Activated B cell treated with CpG ODN at 0.5 μM for 24 hours (primary cell): Measurements from ENCODE around the gene ADAMTS12. TPM values are rescaled to one million over a fixed set of nuclear protein-coding genes. Genes with fewer than 3 reads are reported as not detected.

Source experiments
- ATAC-seq: fragments of 200-7000 bp; cut with Tn5 transposase; one replicate; pipeline ENCODE4 v1.10.0; 2021; ENCODE audit warnings: low read depth, mild to moderate bottlenecking, moderate library complexity
- CTCF ChIA-PET: fragments of 350-600 bp; sonication (Branson Sonifier 250); formaldehyde crosslinking; loops from one replicate; lab custom pipeline; 2021; ENCODE audit warnings: antibody characterized with exemption; lab: Charles Lee
- POLR2A ChIA-PET: fragments of 350-600 bp; sonication (Branson Sonifier 250); formaldehyde crosslinking; loops from one replicate; lab custom pipeline; 2021; ENCODE audit warnings: antibody characterized with exemption; lab: Charles Lee
- DNase-seq: peaks from one replicate; pipeline ENCODE4 v3.0.0; 2022
- H3K27ac Mint-ChIP-seq: one replicate; pipeline ENCODE4 v1.8.0; 2020; ENCODE audit warnings: mixed read lengths
- H3K27me3 Mint-ChIP-seq: one replicate; pipeline ENCODE4 v1.8.0; 2021; ENCODE audit warnings: mixed read lengths
- H3K36me3 Mint-ChIP-seq: one replicate; pipeline ENCODE4 v1.8.0; 2021; ENCODE audit warnings: low read depth, mixed read lengths
- H3K4me1 Mint-ChIP-seq: one replicate; pipeline ENCODE4 v1.8.0; 2021; ENCODE audit warnings: mixed read lengths
- H3K4me3 Mint-ChIP-seq: one replicate; pipeline ENCODE4 v1.8.0; 2020; ENCODE audit warnings: mild to moderate bottlenecking, mixed read lengths
- H3K9me3 Mint-ChIP-seq: one replicate; pipeline ENCODE4 v1.8.0; 2020; ENCODE audit warnings: mixed read lengths
- intact Hi-C: fragments of 100-400 bp; cut with micrococcal nuclease; formaldehyde crosslinking; loops from one replicate; pipeline ENCODE4 v1.15.1; 2024
- total RNA-seq: library from RNA; stranded (reverse); gene quantifications from 2 replicates; pipeline ENCODE4 v1.2.3, GENCODE V29; 2022
- TF ChIP-seq, protein P1 (sequence below): fragments of 200-600 bp; IDR thresholded peaks from one replicate; pipeline ENCODE4 v1.8.0; 2022; ENCODE audit warnings: antibody characterized with exemption, mild to moderate bottlenecking

The ADAMTS12 gene
- total RNA-seq, 1 donor from 2014 or later = not detected

DNA sequence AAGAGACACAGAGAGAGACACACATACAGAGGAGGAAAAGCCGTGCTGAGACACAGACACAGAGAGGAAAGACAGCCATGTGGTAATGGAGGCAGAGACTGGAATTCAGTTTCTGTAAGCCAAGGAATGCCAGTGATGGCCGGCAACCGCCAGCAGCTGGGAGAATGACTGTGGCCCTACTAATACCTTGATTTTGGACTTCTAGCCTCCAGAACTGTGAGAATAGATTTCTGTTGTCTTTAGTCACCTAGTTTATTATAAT is 360.8 kb downstream of the ADAMTS12 start:
- ChIA-PET POLR2A (no interaction called here), CTCF (no interaction called here)
- Mint-ChIP-seq H3K4me1 (no peaks in the 10 kb centered on the region), H3K9me3 (no peaks in the 10 kb centered on the region), H3K27ac (no peak overlapping the region), H3K27me3 (peaks cover 5% of the 10 kb centered on the region), H3K36me3 (no peaks in the 10 kb centered on the region), H3K4me3 (no peak overlapping the region)
- DNase-seq (no peak), ATAC-seq (no peak)
- TF ChIP-seq, protein P1, sequence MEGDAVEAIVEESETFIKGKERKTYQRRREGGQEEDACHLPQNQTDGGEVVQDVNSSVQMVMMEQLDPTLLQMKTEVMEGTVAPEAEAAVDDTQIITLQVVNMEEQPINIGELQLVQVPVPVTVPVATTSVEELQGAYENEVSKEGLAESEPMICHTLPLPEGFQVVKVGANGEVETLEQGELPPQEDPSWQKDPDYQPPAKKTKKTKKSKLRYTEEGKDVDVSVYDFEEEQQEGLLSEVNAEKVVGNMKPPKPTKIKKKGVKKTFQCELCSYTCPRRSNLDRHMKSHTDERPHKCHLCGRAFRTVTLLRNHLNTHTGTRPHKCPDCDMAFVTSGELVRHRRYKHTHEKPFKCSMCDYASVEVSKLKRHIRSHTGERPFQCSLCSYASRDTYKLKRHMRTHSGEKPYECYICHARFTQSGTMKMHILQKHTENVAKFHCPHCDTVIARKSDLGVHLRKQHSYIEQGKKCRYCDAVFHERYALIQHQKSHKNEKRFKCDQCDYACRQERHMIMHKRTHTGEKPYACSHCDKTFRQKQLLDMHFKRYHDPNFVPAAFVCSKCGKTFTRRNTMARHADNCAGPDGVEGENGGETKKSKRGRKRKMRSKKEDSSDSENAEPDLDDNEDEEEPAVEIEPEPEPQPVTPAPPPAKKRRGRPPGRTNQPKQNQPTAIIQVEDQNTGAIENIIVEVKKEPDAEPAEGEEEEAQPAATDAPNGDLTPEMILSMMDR = no peak
- intact Hi-C loops = no loop called here

DNA sequence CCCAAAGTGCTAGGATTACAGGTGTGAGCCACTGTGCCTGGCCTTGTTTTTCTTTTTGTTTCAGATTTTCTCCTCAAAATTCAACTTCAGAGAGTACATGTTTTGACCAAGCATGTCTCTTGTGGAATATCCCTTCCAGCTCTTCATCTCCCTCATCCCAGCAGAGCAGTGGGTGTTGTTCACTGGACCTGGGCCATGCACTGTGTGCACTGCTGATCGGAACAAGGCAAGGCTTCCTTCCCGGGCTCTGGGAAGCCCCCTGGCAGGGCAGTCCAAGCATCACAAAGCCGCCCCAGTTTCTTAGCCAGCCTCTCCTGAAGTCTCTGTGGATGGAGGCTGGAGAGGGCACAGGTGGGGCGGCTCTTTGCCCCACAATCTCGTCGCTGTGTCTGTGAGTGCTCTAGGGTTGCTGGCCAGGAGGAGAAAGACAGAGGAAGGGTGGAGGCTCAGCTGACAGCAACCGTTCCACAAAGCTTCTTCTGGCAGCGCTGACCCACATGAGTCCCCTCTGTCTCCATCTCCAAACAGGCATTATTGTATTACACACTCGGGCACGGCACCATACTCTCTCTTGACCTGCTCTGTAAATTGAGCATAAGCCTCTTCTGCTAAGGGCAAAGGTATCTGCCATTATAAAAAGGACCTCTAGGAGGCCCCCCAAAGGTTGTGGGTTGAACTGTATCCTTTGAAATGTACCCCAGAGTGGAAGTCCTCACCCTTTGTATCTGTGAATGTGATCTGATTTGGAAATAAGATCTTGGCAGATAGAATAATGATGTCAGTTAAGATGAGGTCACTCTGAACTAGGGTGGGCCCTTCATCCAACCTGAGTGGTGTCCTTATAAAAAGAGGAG is 361.4 kb downstream of the ADAMTS12 start:
- intact Hi-C loops = no loop called here
- DNase-seq (no peak), ATAC-seq (no peak)
- TF ChIP-seq, protein P1 = no peak
- no peaks in the 10 kb centered on the region for H3K4me1 Mint-ChIP-seq
- no peaks in the 10 kb centered on the region for H3K36me3 Mint-ChIP-seq
- H3K27me3 Mint-ChIP-seq = peaks cover 3% of the 10 kb centered on the region
- no peaks in the 10 kb centered on the region for H3K9me3 Mint-ChIP-seq
- CTCF ChIA-PET = no interaction called here
- H3K27ac Mint-ChIP-seq = no peak overlapping the region
- H3K4me3 Mint-ChIP-seq = no peak overlapping the region
- POLR2A ChIA-PET = no interaction called here

DNA sequence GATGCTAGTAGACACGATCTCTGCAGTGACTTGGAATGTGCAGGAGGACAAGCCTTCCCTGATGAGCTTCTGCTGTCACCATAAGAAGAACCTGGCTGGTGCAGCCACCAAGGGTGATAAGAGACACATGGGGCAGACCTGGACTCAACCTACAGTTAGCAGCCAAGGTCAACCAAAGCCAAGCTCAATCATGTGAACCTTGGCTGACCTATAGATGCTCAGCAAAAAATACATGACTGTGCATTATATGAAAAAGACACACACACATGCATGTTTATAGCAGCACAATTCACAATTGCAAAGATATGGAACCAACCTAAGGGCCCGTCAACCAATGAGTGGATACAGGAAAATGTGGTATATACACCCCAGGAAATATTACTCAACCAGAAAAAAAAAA is 364.1 kb downstream of the ADAMTS12 start:
- Mint-ChIP-seq H3K36me3 (no peaks in the 10 kb centered on the region), H3K27me3 (peaks cover 5% of the 10 kb centered on the region), H3K4me1 (no peaks in the 10 kb centered on the region), H3K4me3 (no peak overlapping the region), H3K9me3 (no peaks in the 10 kb centered on the region), H3K27ac (no peak overlapping the region)
- no peak for DNase-seq
- TF ChIP-seq, protein P1 = no peak
- intact Hi-C loops = no loop called here
- no peak for ATAC-seq
- POLR2A ChIA-PET = no interaction called here
- CTCF ChIA-PET = no interaction called here

DNA sequence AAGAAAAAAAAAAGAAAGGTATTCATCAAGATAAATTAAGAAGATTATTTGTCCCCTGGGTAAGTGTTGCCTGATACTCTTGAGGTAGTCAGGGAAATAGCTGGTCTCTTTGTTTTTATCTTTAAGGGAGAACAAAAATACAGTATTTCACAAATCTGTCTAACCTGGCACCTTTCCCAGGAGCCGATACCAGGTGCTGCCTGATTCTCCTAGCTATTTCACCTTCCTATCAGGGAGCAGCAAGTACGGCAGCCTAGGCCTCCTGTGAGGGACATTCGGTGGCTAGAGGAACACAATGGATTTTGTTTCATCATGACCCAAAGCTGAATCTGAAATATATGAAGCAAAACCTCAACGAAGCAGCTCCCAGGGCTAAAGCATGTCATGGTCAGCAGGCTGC is 365.0 kb downstream of the ADAMTS12 start:
- Mint-ChIP-seq H3K4me1 (no peaks in the 10 kb centered on the region), H3K27ac (no peak overlapping the region), H3K4me3 (no peak overlapping the region), H3K36me3 (no peaks in the 10 kb centered on the region), H3K27me3 (peaks cover 5% of the 10 kb centered on the region), H3K9me3 (no peaks in the 10 kb centered on the region)
- POLR2A ChIA-PET = no interaction called here
- TF ChIP-seq, protein P1 = no peak
- intact Hi-C loops = no loop called here
- CTCF ChIA-PET = no interaction called here
- ATAC-seq (no peak), DNase-seq (no peak)

DNA sequence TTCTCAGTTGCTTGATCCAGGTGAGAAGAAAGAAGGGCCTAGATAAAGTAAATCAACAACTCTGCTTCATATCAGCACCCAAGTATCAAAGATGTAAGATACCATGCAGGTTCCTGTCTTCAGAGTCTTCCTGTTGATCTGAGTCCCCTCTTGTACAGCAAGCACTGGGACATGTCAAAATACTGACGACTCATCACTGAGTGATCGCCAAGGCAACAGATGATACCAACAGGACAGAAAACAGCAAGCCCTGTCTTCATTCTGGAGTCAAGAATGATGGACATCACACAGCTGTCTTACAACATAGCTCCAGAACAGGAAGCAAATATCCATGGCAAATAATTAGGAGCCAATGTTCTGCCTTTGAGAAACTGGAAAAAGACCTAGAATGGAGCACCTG is 367.3 kb downstream of the ADAMTS12 start:
- intact Hi-C loops = no loop called here
- no peaks in the 10 kb centered on the region for H3K4me1 Mint-ChIP-seq
- POLR2A ChIA-PET = no interaction called here
- no peak for DNase-seq
- TF ChIP-seq, protein P1 = no peak
- CTCF ChIA-PET = no interaction called here
- peaks cover 4% of the 10 kb centered on the region for H3K27me3 Mint-ChIP-seq
- no peaks in the 10 kb centered on the region for H3K36me3 Mint-ChIP-seq
- no peak overlapping the region for H3K27ac Mint-ChIP-seq
- H3K9me3 Mint-ChIP-seq = peaks cover 2% of the 10 kb centered on the region
- no peak overlapping the region for H3K4me3 Mint-ChIP-seq
- ATAC-seq = no peak
